HG03045 (cell line): Measurements from ENCODE around the gene CNTN5.

Experiments used
- ATAC-seq: cut with Tn5 transposase; IDR thresholded peaks from one replicate; pipeline ENCODE4 v1.9.1; 2021; ENCODE audit warnings: mild to moderate bottlenecking, moderate library complexity; ENCODE audit not compliant: unreplicated experiment

Gene CNTN5

GRCh38 chr11:100396266-100396665 is 1375.5 kb downstream of the CNTN5 start:
- no peak for ATAC-seq

- no peak for ATAC-seq
These were observed 1376.7 kb downstream of the CNTN5 start for GRCh38 chr11:100397401-100397800.

- no peak for ATAC-seq
These were observed 1383.1 kb downstream of the CNTN5 start for GRCh38 chr11:100403816-100404215.

GRCh38 chr11:100404907-100405306 is 1384.2 kb downstream of the CNTN5 start:
- ATAC-seq = no peak
